HG03354 (cell line): ENCODE measurements around the gene MST1R.

Experiments
- ATAC-seq: cut with Tn5 transposase; IDR thresholded peaks from one replicate; pipeline ENCODE4 v1.9.1; 2021; ENCODE audit warnings: mild to moderate bottlenecking; ENCODE audit not compliant: unreplicated experiment, poor library complexity, severe bottlenecking

Gene MST1R

GRCh38 chr3:49844464-49845183 lies 59.0 kb downstream of the MST1R start:
- ATAC-seq: no peak

- ATAC-seq: no peak
These were observed 60.7 kb downstream of the MST1R start for GRCh38 chr3:49842843-49843517.

- ATAC-seq: no peak
These were observed 61.9 kb downstream of the MST1R start for GRCh38 chr3:49841806-49842205.

DNA sequence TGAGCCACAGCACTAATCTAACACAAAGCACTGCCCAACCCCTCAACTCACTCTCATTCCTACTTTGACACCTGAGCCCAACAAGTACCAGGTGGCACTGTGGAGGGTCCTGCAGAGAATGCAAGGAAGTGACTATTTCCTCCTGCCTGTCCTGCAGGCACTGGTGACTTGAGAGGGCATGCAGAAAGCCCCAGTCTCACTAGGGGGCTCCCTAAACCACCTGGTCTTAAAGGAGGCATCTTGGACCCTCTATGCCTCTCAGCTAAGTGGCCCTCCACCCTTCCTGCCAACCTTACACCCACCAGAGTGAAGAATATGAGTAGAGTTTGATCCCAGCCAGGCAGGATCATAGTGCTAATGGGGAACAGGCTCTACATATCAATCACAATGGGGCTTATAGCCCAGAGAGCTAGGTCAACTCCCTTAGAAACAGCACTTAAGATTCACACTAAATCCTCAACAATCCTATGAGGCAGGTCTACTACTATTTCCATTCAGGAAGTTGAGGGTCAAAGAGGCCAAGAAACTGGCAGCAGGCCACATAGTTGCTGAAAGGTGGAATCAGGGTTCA lies 62.5 kb downstream of the MST1R start:
- ATAC-seq: no peak

DNA sequence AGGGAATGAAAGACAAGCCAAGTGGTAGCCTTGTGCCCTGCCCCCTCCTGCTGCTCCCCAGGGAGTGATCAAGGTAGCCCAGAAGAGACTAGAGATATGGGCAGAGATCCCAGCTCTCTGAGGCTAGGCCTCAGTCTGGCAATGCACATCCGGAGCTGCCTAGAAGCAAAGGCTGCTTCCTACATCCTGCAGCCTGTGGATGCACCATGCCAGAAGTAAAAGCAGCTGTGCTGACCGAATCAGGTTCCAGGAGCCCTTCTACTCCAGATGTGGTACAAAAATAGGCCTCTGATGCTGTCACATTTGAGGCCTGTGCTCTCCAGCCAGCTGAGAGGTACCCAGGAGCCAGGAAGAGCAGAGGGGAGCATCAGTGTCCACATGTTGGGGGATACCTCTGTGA lies 63.3 kb downstream of the MST1R start:
- no peak for ATAC-seq

GRCh38 chr3:49839193-49839809 lies 64.4 kb downstream of the MST1R start:
- no peak for ATAC-seq
